Heart left ventricle (tissue), 13 donors: ENCODE data around the gene CHD5.

Source experiments
- CTCF ChIP-seq, 12 donors: fragments of 200-600 bp; sonication (generic) in 4 of 12; IDR thresholded peaks; one replicate each; pipeline versions ENCODE4 v1.5.0 to v1.8.0; 2018 to 2022; ENCODE audit warnings: antibody characterized with exemption in 12 of 12, mild to moderate bottlenecking in 5 of 12
- POLR2A ChIP-seq, 2 donors: fragments of 450-650 bp; IDR thresholded peaks; one replicate each; pipeline ENCODE4 v1.6.1; 2017; ENCODE audit warnings: antibody characterized with exemption in 2 of 2, mild to moderate bottlenecking in 2 of 2, moderate library complexity in 2 of 2
- donor health status: ischemic (EF 13 %, LVEDD 7.1; RV severe dilation, severe dysfunction).
- donor health status: DM: no; HTN: yes; CAD: no.
- donor health status: DM: no; HTN: no; CAD: no.
- donor health status: ischemic (EF 25% LVEDD 6.9; RV normal size, moderate dysfunction).
- donor health status: ischemic (EF 25% LVEDD 5.7; RV mildly dilated, moderate dysfunction).
- donor health status: ischemic (EF 35%, LVEDD 5.7; RV mildly dilated, moderate dysfunction).
- donor health status: nonischemic (EF 11% LVEDD 7.7; RV severe dilation, severe dysfunction).
- donor health status: DM: yes; HTN: yes; CAD: no.
- donor health status: PGD.
- donor health status: ischemic (EF 29% LVEDD 5.4; RV normal size, mild dysfunction).
- donor health status: nonischemic (EF 23%, LVEDD 6.1; RV moderate dilation, normal function).

- TF ChIP-seq POLR2A (IDR thresholded peaks at IDR 0.05) (no peak), CTCF (IDR thresholded peaks at IDR 0.05) (peak in 8 of 12 donors; percentile 18 to 43 (median 26))
Observed at GRCh38 chr1:6108937-6109614, 71.0 kb downstream of the CHD5 start.
